ENCODE data around the gene OR8B4. TPM values are rescaled to one million over a fixed set of nuclear protein-coding genes. Genes with fewer than 3 reads are reported as not detected.

OR8B4 gene
- total and polyA plus RNA-seq, 2 donors (not counting 1 experiment from before 2014, with no cell fraction given): not detected

- H4K20me1 ChIP-seq (ENCODE audit: control insufficient read depth, insufficient read depth, low read length, poor library complexity, severe bottlenecking): no peaks in the 10 kb centered on the region
- H3K9me3 ChIP-seq (ENCODE audit: control extremely low read depth in 1 of 3, control insufficient read depth in 2 of 3, insufficient read depth in 1 of 3, low read length in 2 of 3): peaks cover 0 to 3% (median 0%) of the 10 kb centered on the region in 3 donors
- no peaks in the 10 kb centered on the region for H3K79me2 ChIP-seq (ENCODE audit: control insufficient read depth, insufficient read depth, low read length)
- ChIA-PET POLR2A (no interaction called here), CTCF (interaction anchor here (1.2 kb wide), 1 partner anchor 9 kb away, joined by 3 read pairs; no protein-coding TSS in a partner anchor)
- no peak overlapping the region for H2AFZ ChIP-seq (ENCODE audit: insufficient read depth, low read depth, low read length, poor library complexity, severe bottlenecking)
- intact Hi-C loops (cut with micrococcal nuclease): no loop called here
- no peak for TF ChIP-seq CTCF (IDR thresholded peaks at IDR 0.05)
- no peak for TF ChIP-seq EZH2 (IDR thresholded peaks at IDR 0.05; ENCODE audit: borderline replicate concordance, insufficient read depth, low read depth, low read length, poor library complexity, severe bottlenecking)
- peaks cover 0 to 3% (median 0%) of the 10 kb centered on the region in 4 experiments for H3K27me3 ChIP-seq (replicated peaks in 1 of 4; ENCODE audit: control extremely low read depth in 1 of 4, control insufficient read depth in 3 of 4, insufficient read depth in 4 of 4, low read length in 3 of 4)
- DNase-seq: no peak
- Mint-ChIP-seq H3K4me3 (no peak overlapping the region), H3K27me3 (peaks cover 38% of the 10 kb centered on the region), H3K4me1 (no peaks in the 10 kb centered on the region), H3K9me3 (ENCODE audit: insufficient read depth) (peaks cover 2% of the 10 kb centered on the region), H3K27ac (no peak overlapping the region)
- 92% methylated on average over 4 of the region's 5 CpGs for WGBS (ENCODE audit: insufficient coverage)
- no peak overlapping the region for H3K9ac ChIP-seq (ENCODE audit: low read length)
- ATAC-seq (ENCODE audit: low read depth): no peak
- H3K4me2 ChIP-seq (replicated peaks; ENCODE audit: low read depth, low read length, poor library complexity, severe bottlenecking): no peak overlapping the region
- H3K4me1 ChIP-seq (ENCODE audit: control insufficient read depth in 2 of 2, insufficient read depth in 2 of 2, low read length in 2 of 2): no peaks in the 10 kb centered on the region
- H3K36me3 ChIP-seq (replicated peaks in 1 of 2; ENCODE audit: control extremely low read depth in 1 of 2, control insufficient read depth in 1 of 2, extremely low read depth in 1 of 2, insufficient read depth in 2 of 2, low read length in 1 of 2): no peaks in the 10 kb centered on the region
- H3K27ac ChIP-seq (ENCODE audit: low read length in 2 of 2): no peak overlapping the region
- no peak overlapping the region for H3K4me3 ChIP-seq (ENCODE audit: control extremely low read depth in 1 of 5, extremely low read depth in 1 of 5, insufficient read depth in 1 of 5, low read depth in 2 of 5, low read length in 4 of 5)
Observed at GRCh38 chr11:124441081-124441480, 16.4 kb upstream of the OR8B4 start.

- intact Hi-C loops (cut with micrococcal nuclease): no loop called here
- Histone ChIP-seq H3K27me3 (replicated peaks in 1 of 4; ENCODE audit: control extremely low read depth in 1 of 4, control insufficient read depth in 3 of 4, insufficient read depth in 4 of 4, low read length in 3 of 4) (peaks cover 0 to 3% (median 0%) of the 10 kb centered on the region in 4 experiments), H3K4me1 (ENCODE audit: control insufficient read depth in 2 of 2, insufficient read depth in 2 of 2, low read length in 2 of 2) (no peaks in the 10 kb centered on the region), H2AFZ (ENCODE audit: insufficient read depth, low read depth, low read length, poor library complexity, severe bottlenecking) (no peak overlapping the region), H3K79me2 (ENCODE audit: control insufficient read depth, insufficient read depth, low read length) (no peaks in the 10 kb centered on the region), H3K9ac (ENCODE audit: low read length) (no peak overlapping the region), H4K20me1 (ENCODE audit: control insufficient read depth, insufficient read depth, low read length, poor library complexity, severe bottlenecking) (no peaks in the 10 kb centered on the region), H3K4me2 (replicated peaks; ENCODE audit: low read depth, low read length, poor library complexity, severe bottlenecking) (no peak overlapping the region), H3K9me3 (ENCODE audit: control extremely low read depth in 1 of 3, control insufficient read depth in 2 of 3, insufficient read depth in 1 of 3, low read length in 2 of 3) (peaks cover 0 to 3% (median 0%) of the 10 kb centered on the region in 3 donors), H3K4me3 (ENCODE audit: control extremely low read depth in 1 of 5, extremely low read depth in 1 of 5, insufficient read depth in 1 of 5, low read depth in 2 of 5, low read length in 4 of 5) (no peak overlapping the region), H3K36me3 (replicated peaks in 1 of 2; ENCODE audit: control extremely low read depth in 1 of 2, control insufficient read depth in 1 of 2, extremely low read depth in 1 of 2, insufficient read depth in 2 of 2, low read length in 1 of 2) (no peaks in the 10 kb centered on the region), H3K27ac (ENCODE audit: low read length in 2 of 2) (no peak overlapping the region)
- DNase-seq (no peak), ATAC-seq (ENCODE audit: low read depth) (no peak)
- Mint-ChIP-seq H3K27ac (no peak overlapping the region), H3K27me3 (peaks cover 39% of the 10 kb centered on the region), H3K9me3 (ENCODE audit: insufficient read depth) (peaks cover 2% of the 10 kb centered on the region), H3K4me1 (no peaks in the 10 kb centered on the region), H3K4me3 (no peak overlapping the region)
- 70% methylated on average over 3 of the region's 4 CpGs for WGBS (ENCODE audit: insufficient coverage)
- POLR2A ChIA-PET: no interaction called here
- CTCF ChIA-PET: interaction anchor here (1.2 kb wide), 1 partner anchor 8 kb away, joined by 3 read pairs; no protein-coding TSS in a partner anchor
- no peak for TF ChIP-seq EZH2 (IDR thresholded peaks at IDR 0.05; ENCODE audit: borderline replicate concordance, insufficient read depth, low read depth, low read length, poor library complexity, severe bottlenecking)
- TF ChIP-seq CTCF (IDR thresholded peaks at IDR 0.05): no peak
Observed at GRCh38 chr11:124440608-124441007, 15.9 kb upstream of the OR8B4 start.

All from B cell (primary cell).